GM06990 (cell line): Measurements from ENCODE around the gene DDX59.

Experiments used
- DNase-seq: peaks from one replicate; pipeline ENCODE4 v3.0.0-alpha.2; 2011; ENCODE audit not compliant: insufficient read length; ENCODE audit errors: extremely low read depth
- H3K27me3 ChIP-seq: replicated peaks from 2 replicates; pipeline ENCODE4 v1.6.0; 2011; ENCODE audit warnings: low read length; ENCODE audit not compliant: control insufficient read depth, insufficient read depth
- H3K36me3 ChIP-seq: 2 replicates; pipeline ENCODE4 v1.5.1; 2011; ENCODE audit warnings: low read length; ENCODE audit not compliant: control insufficient read depth, insufficient read depth
- H3K4me3 ChIP-seq: replicated peaks from 2 replicates; pipeline ENCODE4 v1.5.1; 2011; ENCODE audit warnings: low read depth, mild to moderate bottlenecking, control low read depth, low read length
- CTCF ChIP-seq: IDR thresholded peaks from 2 replicates; pipeline ENCODE4 v1.5.1; 2011; ENCODE audit warnings: low read length, control low read depth, mild to moderate bottlenecking, inconsistent platforms; ENCODE audit not compliant: insufficient read depth, poor library complexity, severe bottlenecking

Gene DDX59

DNA sequence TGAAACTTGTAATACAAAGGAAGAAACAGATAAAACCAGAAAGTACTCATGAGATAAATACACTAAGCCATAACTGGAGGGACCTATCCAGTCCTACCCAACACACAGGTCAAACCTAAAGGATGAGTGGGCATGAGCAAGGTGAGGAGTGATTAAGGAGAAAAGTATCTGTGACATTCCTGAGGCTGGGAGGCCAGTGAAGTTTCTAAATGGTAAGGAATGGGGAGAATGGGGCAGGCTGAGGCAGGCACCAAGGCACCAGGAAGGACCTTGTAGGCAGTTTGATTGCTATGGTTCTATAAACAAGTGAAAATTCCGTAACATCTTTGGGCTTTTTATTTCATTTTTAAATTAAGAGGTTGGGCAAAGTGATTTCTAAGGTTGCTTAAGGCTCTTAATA lies 10.4 kb downstream of the DDX59 start:
- Histone ChIP-seq H3K36me3 (peaks cover 12% of the 10 kb centered on the region), H3K4me3 (no peak overlapping the region), H3K27me3 (no peaks in the 10 kb centered on the region)
- DNase-seq, result no peak
- no peak for TF ChIP-seq CTCF

GRCh38 chr1:200658037-200658818 lies 11.5 kb downstream of the DDX59 start:
- Histone ChIP-seq H3K36me3 (peaks cover 11% of the 10 kb centered on the region), H3K4me3 (no peak overlapping the region), H3K27me3 (no peaks in the 10 kb centered on the region)
- no peak for DNase-seq
- TF ChIP-seq CTCF, result no peak

DNA sequence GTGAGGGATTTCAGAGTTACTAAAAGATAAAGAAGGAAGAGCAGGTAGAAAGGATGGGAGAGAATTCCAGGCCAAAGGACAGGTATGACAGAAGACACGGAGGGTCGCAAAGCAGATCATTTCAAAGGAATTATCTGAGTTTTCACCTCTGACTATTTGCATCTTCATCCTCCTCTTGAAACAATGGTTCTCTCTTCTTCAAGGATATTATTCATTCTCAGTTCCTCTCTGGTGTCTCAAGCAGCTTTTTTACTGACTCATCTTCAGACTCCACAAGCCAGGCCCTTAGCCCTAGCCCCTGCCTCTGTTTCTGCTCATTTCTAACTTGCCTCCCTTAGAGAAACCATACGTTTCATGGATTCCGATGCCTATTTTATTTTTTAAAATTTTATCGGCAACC lies 15.0 kb downstream of the DDX59 start:
- no peaks in the 10 kb centered on the region for H3K27me3 ChIP-seq
- peak; percentile 50 for DNase-seq
- TF ChIP-seq CTCF, result no peak
- H3K4me3 ChIP-seq, result no peak overlapping the region
- peaks cover 6% of the 10 kb centered on the region for H3K36me3 ChIP-seq

- TF ChIP-seq CTCF, result no peak
- Histone ChIP-seq H3K4me3 (no peak overlapping the region), H3K36me3 (peaks cover 4% of the 10 kb centered on the region), H3K27me3 (no peaks in the 10 kb centered on the region)
- DNase-seq, result no peak
Observed at GRCh38 chr1:200653022-200653462, 16.7 kb downstream of the DDX59 start.

GRCh38 chr1:200652378-200652777 lies 17.3 kb downstream of the DDX59 start:
- no peak overlapping the region for H3K4me3 ChIP-seq
- H3K36me3 ChIP-seq, result no peaks in the 10 kb centered on the region; the same call in 1 of the 2 replicates
- TF ChIP-seq CTCF, result no peak
- DNase-seq, result no peak
- no peaks in the 10 kb centered on the region for H3K27me3 ChIP-seq
